Endothelial cell of umbilical vein (primary cell): ENCODE data around the gene PLOD2. TPM values are rescaled to one million over a fixed set of nuclear protein-coding genes. Genes with fewer than 3 reads are reported as not detected.

Experiments used
- BruUV-seq: library from RNA; stranded (reverse); fragments of 400-500 nt; replicated peaks from 2 replicates; lab custom pipeline; 2021; lab: Mats Ljungman, UMichigan
- CTCF ChIA-PET: fragments of 300-600, 350-600 bp; sonication (Branson Sonifier 250); formaldehyde crosslinking; loops from one replicate; lab custom pipeline; 2021; ENCODE audit warnings: antibody characterized with exemption, inconsistent platforms; lab: Charles Lee
- POLR2A ChIA-PET: fragments of 300-600, 350-600 bp; sonication (Branson Sonifier 250); formaldehyde crosslinking; loops from one replicate; lab custom pipeline; 2021; ENCODE audit warnings: antibody characterized with exemption, inconsistent platforms; lab: Charles Lee
- DNase-seq: peaks from one replicate; pipeline ENCODE4 v3.0.0-alpha.2; 2011; ENCODE audit warnings: low read depth, low spot score
- FAIRE-seq: peaks from 2 replicates; lab custom pipeline; 2011; peaks lifted over from hg19 to GRCh38; lab: Jason Lieb, UNC
- H2AFZ ChIP-seq: 2 replicates; pipeline ENCODE4 v1.6.0; 2012; ENCODE audit warnings: low read depth, low read length, control low read depth, inconsistent platforms
- H3K27ac ChIP-seq: 2 replicates; pipeline ENCODE4 v1.5.1; 2011; ENCODE audit warnings: low read depth, mild to moderate bottlenecking, control low read depth, low read length, moderate library complexity; ENCODE audit not compliant: insufficient read depth
- H3K27me3 ChIP-seq, 2 experiments: 2 replicates each; pipeline versions ENCODE4 v1.6.0 to v1.6.1; 2011; ENCODE audit warnings: low read length in 2 of 2, mixed read lengths in 1 of 2; ENCODE audit not compliant: control insufficient read depth in 2 of 2, insufficient read depth in 2 of 2
- H3K36me3 ChIP-seq, 2 experiments: 2 replicates in 1 of 2; 3 replicates in 1 of 2; pipeline ENCODE4 v1.5.1; 2011; ENCODE audit warnings: low read length in 2 of 2, mild to moderate bottlenecking in 1 of 2, moderate library complexity in 1 of 2; ENCODE audit not compliant: control insufficient read depth in 2 of 2, insufficient read depth in 2 of 2; ENCODE audit errors: extremely low read depth in 1 of 2
- H3K4me1 ChIP-seq: 3 replicates; pipeline ENCODE4 v1.5.1; 2011; ENCODE audit warnings: mild to moderate bottlenecking, low read length; ENCODE audit not compliant: control insufficient read depth, insufficient read depth; ENCODE audit errors: extremely low read depth
- H3K4me2 ChIP-seq: 2 replicates; pipeline ENCODE4 v1.6.1; 2011; ENCODE audit warnings: low read length, control low read depth, mixed read lengths; ENCODE audit not compliant: insufficient read depth
- H3K4me3 ChIP-seq, 3 experiments: fragments of 200-600 bp in 1 of 3; sonication (generic), shearing (Covaris generic) in 1 of 3; replicated peaks in 1 of 3; 2 replicates each; pipeline ENCODE4 v1.5.1; 2011 to 2016; ENCODE audit warnings: control low read depth in 3 of 3, low read length in 3 of 3, mild to moderate bottlenecking in 2 of 3, inconsistent platforms in 1 of 3, low read depth in 1 of 3, moderate library complexity in 1 of 3; ENCODE audit not compliant: insufficient read depth in 1 of 3
- H3K79me2 ChIP-seq: 2 replicates; pipeline ENCODE4 v1.6.0; 2012; ENCODE audit warnings: low read length, inconsistent platforms; ENCODE audit not compliant: control insufficient read depth, insufficient read depth
- H3K9ac ChIP-seq: replicated peaks from 2 replicates; pipeline ENCODE3; 2011; ENCODE audit warnings: low read length, control low read depth; ENCODE audit not compliant: insufficient read depth; ENCODE audit errors: extremely low read depth
- H3K9me1 ChIP-seq: replicated peaks from 3 replicates; pipeline ENCODE4 v1.6.0; 2011; ENCODE audit warnings: mild to moderate bottlenecking, low read length; ENCODE audit not compliant: control insufficient read depth, insufficient read depth; ENCODE audit errors: extremely low read depth
- H3K9me3 ChIP-seq: replicated peaks from 2 replicates; pipeline ENCODE4 v1.5.1; 2012; ENCODE audit warnings: low read length, inconsistent platforms; ENCODE audit not compliant: control insufficient read depth, insufficient read depth
- H4K20me1 ChIP-seq: replicated peaks from 2 replicates; pipeline ENCODE3; 2011; ENCODE audit warnings: mild to moderate bottlenecking, low read length; ENCODE audit not compliant: control insufficient read depth, insufficient read depth; ENCODE audit errors: extremely low read depth
- EZH2 ChIP-seq: IDR thresholded peaks from 2 replicates; pipeline ENCODE4 v1.6.1; 2012; ENCODE audit warnings: borderline replicate concordance, low read depth, mild to moderate bottlenecking, moderate library complexity, low read length, inconsistent platforms; ENCODE audit not compliant: severe bottlenecking
- MAX ChIP-seq: IDR thresholded peaks from 2 replicates; pipeline ENCODE4 v1.6.1; 2011; ENCODE audit not compliant: insufficient read depth, insufficient read length
- POLR2A ChIP-seq: IDR thresholded peaks from 2 replicates; pipeline ENCODE4 v1.6.1; 2012; ENCODE audit warnings: low read depth, mild to moderate bottlenecking, control low read depth, low read length
- POLR2AphosphoS5 ChIP-seq: IDR thresholded peaks from 2 replicates; pipeline ENCODE4 v1.6.1; 2012; ENCODE audit warnings: low read depth, mild to moderate bottlenecking, control low read depth, low read length, moderate library complexity; ENCODE audit not compliant: insufficient read depth
- dilution Hi-C: fragments of 300-500 bp; cut with MboI; formaldehyde crosslinking; loops from one replicate; pipeline ENCODE4 v1.15.0; 2019; ENCODE audit warnings: low sequenced_read_pairs; ENCODE audit not compliant: extremely low pct_ligation_motif_present
- intact Hi-C: fragments of 100-400 bp; cut with micrococcal nuclease; formaldehyde crosslinking; loops from one replicate; pipeline ENCODE4 v1.10.0; 2022
- polyA plus RNA-seq, 4 experiments: library from polyadenylated mRNA; depleted of rRNA in 3 of 4; stranded (reverse) in 3 of 4; unstranded in 1 of 4; fragments of >200 nt; gene quantifications; 2 replicates each; pipeline versions ENCODE4 v1.2.1 to v1.2.3, GENCODE V29; 2011 to 2012; ENCODE audit warnings: missing spikeins in 1 of 4
- total RNA-seq: library from RNA; stranded (reverse); gene quantifications from 2 replicates; pipeline ENCODE4 v1.2.3, GENCODE V29; 2021
- TF ChIP-seq, protein P1 (sequence below), 2 donors: IDR thresholded peaks; 1 replicate in 1 of 2; 2 replicates in 1 of 2; pipeline ENCODE4 v1.5.1; 2011; ENCODE audit warnings: low read length in 2 of 2, mild to moderate bottlenecking in 2 of 2, moderate library complexity in 2 of 2, control low read depth in 1 of 2, inconsistent platforms in 1 of 2, low read depth in 1 of 2; ENCODE audit not compliant: insufficient read depth in 1 of 2; ENCODE audit errors: extremely low read depth in 1 of 2

Gene PLOD2
- total and polyA plus RNA-seq, 2 donors (not counting 3 experiments of a cell fraction or from before 2014, with no cell fraction given) = 36.1 to 193 TPM

GRCh38 chr3:146200461-146201220, 39.7 kb upstream of the PLOD2 start:
- Histone ChIP-seq H3K36me3 (peaks cover 4 to 12% of the 10 kb centered on the region in 2 experiments), H3K79me2 (no peaks in the 10 kb centered on the region), H3K4me2 (no peak overlapping the region), H2AFZ (no peak overlapping the region), H3K4me1 (peaks cover 23% of the 10 kb centered on the region), H3K27ac (no peak overlapping the region), H3K9me1 (no peaks in the 10 kb centered on the region), H3K9ac (no peak overlapping the region), H4K20me1 (no peaks in the 10 kb centered on the region), H3K9me3 (no peaks in the 10 kb centered on the region), H3K27me3 (no peaks in the 10 kb centered on the region), H3K4me3 (no peak overlapping the region)
- DNase-seq (no peak), FAIRE-seq (no peak)
- ChIA-PET POLR2A (no interaction called here), CTCF (interaction anchor here (0.9 to 2.6 kb wide), 7 partner anchors 11 to 424 kb away, joined by 3 to 16 read pairs (median 3); no protein-coding TSS in a partner anchor)
- intact Hi-C loops (no loop called here), dilution Hi-C loops (no loop called here)
- BruUV-seq = no TSS peak
- TF ChIP-seq, protein P1, sequence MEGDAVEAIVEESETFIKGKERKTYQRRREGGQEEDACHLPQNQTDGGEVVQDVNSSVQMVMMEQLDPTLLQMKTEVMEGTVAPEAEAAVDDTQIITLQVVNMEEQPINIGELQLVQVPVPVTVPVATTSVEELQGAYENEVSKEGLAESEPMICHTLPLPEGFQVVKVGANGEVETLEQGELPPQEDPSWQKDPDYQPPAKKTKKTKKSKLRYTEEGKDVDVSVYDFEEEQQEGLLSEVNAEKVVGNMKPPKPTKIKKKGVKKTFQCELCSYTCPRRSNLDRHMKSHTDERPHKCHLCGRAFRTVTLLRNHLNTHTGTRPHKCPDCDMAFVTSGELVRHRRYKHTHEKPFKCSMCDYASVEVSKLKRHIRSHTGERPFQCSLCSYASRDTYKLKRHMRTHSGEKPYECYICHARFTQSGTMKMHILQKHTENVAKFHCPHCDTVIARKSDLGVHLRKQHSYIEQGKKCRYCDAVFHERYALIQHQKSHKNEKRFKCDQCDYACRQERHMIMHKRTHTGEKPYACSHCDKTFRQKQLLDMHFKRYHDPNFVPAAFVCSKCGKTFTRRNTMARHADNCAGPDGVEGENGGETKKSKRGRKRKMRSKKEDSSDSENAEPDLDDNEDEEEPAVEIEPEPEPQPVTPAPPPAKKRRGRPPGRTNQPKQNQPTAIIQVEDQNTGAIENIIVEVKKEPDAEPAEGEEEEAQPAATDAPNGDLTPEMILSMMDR (IDR thresholded peaks at IDR 0.05; ENCODE audit: extremely low read depth in 1 of 2, insufficient read depth in 1 of 2, low read depth in 1 of 2, low read length in 2 of 2) = no peak
- TF ChIP-seq POLR2AphosphoS5 = no peak
- TF ChIP-seq POLR2A = no peak
- no peak for TF ChIP-seq MAX
- TF ChIP-seq EZH2 = no peak
